ENCODE measurements around the gene CBY2.
A peak's percentile ranks its signal among the peaks of the same experiment; 100 is the strongest.
"Not testable (repeated sequence)": the region's sequence is repeated elsewhere in the genome, so short reads cannot be mapped to it uniquely, and the experiment has no call there.

Gene CBY2

DNA sequence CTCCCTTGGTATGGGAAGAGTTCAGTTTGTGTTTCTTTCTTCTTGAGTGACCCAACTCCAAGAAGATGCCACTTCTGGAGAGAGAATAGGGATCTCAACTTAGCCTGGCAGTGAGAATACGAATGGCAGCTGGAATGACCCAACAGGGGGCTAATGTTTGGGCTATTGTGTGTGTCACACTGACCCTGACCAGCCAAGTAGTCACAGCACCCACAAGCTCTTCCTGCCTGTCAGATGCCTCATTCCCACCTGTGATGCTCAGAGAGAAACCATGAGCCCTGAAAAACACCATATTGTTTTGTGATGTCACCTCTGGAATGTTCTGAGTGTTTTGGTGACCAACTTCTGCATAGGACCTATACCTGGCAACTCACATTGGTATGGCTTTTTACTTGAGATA lies at the start of gene CBY2:
CBY2 (plus strand) TSS at position 233 of the 400 bp plus-strand sequence; CDS start at position 304, 71 bp downstream.
- DNase-seq: no peak

DNA sequence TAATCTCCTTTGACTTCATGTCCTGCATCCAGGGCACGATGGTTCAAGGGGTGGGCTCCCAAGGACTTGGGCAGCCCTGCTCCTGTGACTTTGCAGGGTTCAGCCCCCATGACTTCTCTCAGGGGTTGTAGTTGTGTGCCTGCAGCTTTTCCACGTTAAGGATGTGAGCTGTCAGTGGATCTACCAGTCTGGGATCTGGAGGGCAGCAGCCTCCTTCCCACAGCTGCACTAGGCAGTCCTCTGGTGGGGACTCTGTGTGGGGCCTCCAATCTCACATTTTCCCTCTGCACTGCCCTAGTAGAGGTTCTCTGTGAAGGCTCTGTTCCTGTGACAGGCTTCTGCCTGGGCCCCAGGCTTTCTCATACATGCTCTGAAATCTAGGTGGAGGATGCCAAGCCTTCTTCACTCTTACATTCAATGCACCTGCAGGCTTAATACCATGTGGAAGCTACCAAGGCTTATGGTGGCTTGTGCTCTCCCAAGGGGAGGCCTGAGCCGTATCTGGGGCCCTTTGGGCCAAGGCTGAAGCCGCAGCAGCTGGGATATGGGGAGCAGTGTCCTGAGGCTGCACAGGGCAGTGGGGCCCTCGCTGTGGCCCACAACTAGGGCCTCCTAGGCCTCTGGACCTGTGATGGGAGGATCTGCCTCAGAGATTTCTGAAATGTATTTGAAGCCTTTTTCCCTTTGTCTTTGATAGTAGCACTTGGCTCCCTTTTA lies 47.3 kb upstream of the CBY2 start:
- no peak for DNase-seq

GRCh38 chr13:45658586-45659235 lies 43.4 kb upstream of the CBY2 start:
- DNase-seq: no peak

DNA sequence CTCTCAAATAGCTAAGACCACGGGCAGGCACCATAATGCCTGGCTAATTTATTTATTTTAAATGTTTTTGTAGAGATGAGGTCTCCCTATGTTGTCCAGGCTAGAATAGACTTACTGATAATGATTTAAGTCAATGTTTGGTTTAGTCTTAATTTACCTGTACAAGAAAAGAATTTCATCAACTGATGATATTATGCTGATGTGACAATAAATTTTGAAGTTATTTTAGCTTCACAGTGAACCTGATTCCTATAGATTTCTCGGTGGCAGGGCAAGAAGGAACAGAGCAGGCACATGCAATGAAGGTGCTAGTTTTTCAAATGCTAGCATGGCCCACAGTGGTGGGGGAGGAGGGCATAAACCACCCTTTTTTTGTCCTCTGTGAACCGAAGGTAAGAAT lies 42.6 kb upstream of the CBY2 start:
- DNase-seq: no peak

DNA sequence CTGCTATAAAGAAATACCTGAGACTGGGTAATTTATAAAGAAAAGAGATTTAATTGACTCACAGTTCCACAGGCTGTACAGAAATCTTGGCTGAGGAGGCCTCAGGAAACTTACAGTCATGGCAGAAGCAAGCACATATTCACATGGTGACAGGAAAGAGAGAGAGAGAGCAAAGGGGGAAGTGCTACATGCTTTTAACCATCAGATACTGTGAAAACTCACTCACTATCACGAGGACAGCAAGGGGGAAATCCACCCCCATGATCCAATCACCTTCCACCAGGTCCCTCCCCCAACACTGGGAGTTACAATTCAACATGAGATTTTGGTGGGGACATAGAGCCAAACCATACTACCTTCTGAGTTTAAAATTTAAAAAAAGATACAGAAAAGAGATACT lies 41.7 kb upstream of the CBY2 start:
- DNase-seq: not testable (repeated sequence)

- DNase-seq: no peak
Measured at GRCh38 chr13:45662162-45662561, 40.0 kb upstream of the CBY2 start.

DNA sequence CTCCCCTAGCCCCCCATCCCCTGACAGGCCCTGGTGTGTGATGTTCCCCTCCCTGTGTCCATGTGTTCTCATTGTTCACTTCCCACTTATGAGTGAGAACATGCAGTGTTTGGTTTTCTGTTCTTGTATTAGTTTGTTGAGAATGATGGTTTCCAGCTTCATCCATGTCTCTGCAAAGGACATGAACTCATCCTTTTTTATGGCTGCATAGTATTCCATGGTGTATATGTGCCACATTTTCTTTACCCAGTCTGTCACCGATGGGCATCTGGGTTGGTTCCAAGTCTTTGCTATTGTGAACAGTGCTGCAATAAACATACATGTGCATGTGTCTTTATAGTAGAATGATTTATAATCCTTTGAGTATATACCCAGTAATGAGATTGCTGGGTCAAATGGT lies 39.2 kb upstream of the CBY2 start:
- DNase-seq: not testable (repeated sequence)

DNA sequence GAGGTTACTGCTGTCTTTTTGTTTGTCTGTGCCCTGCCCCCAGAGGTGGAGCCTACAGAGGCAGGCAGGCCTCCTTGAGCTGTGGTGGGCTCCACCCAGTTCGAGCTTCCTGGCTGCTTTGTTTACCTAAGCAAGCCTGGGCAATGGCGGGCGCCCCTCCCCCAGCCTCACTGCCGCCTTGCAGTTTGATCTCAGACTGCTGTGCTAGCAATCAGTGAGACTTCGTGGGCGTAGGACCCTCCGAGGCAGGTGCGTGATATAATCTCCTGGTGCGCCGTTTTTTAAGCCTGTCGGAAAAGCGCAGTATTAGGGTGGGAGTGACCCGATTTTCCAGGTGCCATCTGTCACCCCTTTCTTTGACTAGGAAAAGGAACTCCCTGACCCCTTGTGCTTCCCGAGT lies 32.5 kb upstream of the CBY2 start:
- peak; percentile 14 for DNase-seq

DNA sequence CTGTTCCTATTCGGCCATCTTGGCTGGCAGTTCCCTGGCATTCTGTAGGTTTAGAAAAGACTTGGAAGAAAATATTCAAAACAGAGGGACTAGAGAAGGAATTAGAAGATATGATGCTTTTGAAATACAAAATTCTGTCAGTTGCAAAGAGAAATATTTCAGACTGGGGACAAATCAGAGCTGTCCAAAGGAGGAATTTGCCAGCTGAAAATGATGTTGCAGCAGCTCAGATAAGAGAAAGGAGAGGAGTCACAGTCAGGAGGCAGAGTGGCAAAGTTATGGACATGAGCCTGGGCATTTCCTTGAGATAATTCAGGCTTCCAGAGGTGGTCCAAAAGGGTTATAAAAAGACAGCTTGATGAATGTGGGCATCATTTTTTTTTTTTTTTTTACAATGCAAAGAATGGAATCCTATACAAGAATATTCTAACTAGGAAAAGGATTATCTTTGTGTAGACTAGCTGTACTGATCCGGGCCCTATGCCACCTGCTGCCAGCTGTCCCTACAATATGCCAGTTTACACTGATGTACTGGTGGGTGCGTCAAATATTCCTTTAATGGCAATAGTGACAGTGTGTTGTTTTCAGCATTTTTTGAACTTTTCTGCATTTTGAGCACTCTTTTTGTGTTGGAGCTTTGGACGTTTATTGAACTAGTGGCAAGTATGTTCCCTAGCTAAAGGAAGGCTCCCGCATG lies 31.8 kb upstream of the CBY2 start:
- DNase-seq: peak; percentile 61

DNA sequence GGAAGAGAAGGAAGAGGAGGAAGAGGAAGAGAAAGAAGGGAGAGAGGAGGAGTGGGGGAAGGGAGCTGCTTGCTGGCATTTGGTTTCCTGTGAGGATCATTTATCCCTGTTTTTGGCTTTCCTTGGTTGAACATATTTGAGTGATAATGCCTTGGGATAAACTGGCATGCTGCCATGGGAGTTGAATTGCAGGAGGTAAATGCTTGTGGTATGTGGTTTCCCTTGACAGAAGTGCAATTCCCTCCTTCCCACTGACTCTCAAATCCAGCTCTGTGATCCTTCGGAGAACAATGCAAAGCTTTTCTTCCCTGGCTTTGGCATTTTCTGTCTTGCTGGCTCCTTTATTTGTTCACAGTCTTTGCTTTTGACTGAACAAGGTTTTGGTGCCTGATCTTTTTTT lies 27.2 kb upstream of the CBY2 start:
- DNase-seq: peak; percentile 42

GRCh38 chr13:45678282-45678681 lies 23.8 kb upstream of the CBY2 start:
- DNase-seq: peak; percentile 12

DNA sequence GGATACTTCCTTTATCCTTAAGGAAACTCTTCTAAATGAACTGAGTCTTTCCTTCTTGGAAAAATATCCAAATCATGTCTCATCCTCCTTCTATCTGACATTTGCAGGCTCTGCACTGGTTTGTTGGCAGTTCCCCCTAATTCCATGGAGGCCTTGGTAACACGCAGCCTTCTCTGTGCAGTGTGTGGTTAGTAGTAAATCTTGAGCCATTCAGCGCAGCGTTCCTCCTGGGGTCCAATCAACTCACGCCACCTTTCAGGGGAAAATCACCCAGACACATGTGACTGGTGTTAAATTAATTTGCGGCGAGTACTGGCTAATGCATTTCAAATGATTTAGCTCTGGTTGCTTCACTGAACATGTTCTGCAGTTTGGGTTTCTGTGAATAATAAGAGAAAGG lies 21.0 kb upstream of the CBY2 start:
- no peak for DNase-seq

DNA sequence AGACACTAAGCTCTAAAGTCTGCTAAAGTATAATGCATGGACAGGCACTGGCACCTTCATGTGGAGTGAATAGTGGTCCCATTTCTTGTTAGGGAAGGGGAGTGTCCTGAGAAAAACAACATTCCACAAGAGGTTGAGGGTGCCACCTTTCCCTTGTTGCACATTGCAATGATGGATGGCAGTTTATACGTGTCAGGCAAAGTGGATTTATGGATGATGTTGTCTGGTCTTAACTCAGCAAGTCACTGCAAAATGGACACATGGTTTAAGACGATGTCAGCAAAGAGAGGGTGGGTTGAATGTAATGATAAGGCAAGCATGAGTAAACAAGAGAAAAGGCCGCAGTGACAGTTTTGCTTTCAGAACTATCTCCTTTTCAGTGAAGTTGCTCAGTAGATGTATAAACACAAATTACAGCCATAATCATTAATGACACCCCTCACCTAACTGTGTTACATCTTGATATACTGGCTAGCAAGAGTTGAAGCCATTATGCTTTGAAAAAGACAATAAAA lies 19.6 kb upstream of the CBY2 start:
- no peak for DNase-seq

GRCh38 chr13:45683701-45684100 lies 18.4 kb upstream of the CBY2 start:
- DNase-seq: no peak

DNA sequence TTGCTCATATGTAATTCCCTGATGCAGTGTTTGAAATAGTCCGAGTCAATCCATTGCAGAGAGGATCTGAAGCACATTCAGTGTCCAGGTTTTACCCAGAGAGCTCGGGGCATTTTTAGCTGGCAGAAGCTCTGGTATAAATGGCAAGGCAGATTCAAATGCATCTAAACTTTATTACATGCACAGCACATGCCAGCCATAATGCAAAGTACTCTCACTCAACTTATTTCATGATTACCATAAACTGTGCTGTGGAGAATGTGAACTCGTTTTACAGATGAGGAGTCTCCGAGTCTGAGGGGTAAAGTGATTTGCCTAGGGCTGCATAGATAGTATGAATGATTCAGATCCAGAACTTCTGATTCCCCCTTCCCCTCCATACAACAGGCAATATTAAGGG lies 13.5 kb upstream of the CBY2 start:
- DNase-seq: no peak

- DNase-seq: no peak
Measured at GRCh38 chr13:45690636-45691035, 11.5 kb upstream of the CBY2 start.

DNA sequence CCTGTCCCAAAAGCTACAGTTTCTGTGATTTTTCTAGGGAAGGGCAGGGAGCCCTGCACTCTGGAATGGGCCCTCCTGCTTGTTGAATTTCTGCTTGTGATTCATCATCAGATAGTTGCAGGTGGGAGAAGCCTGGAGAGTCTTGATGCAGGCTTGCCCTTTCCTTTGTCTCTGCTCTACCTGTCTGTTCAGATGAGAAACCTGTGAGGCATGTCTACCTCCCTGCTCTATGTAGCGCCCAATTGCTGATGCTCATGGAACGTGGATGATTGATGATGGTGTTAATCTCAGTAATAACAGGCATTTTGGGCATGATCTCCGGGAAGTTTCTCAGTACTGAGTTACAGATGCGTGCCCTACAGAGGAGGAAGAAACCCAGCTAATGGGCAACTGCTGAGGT lies 10.9 kb upstream of the CBY2 start:
- no peak for DNase-seq

- no peak for DNase-seq
Measured at GRCh38 chr13:45691667-45692066, 10.5 kb upstream of the CBY2 start.

DNA sequence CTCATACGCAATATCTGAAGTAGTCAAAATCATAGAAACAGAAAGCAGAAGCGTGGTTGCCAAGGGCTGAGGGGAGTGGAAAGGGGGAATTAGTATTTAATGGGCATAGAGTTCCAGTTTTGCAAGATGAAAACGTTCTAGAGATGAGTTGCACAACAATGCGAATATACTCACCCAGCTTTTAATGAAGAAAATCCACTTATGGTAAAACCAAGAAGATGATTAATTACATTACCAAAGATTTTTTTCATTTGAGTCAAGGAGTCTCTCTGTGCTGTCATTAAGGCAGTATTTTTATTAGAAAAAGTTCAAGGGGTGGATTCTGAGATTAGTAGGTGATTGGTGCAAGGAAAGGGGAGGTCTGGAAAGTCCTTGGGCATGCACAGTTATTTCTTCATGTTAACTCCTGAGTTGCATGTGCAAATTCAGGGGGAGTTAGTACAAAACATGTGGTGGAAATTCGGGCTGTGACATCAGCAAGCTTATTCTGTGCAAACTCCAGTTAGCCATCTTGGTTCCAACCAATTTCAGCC lies 6.9 kb upstream of the CBY2 start:
- no peak for DNase-seq

GRCh38 chr13:45696610-45697226 lies 5.4 kb upstream of the CBY2 start:
- no peak for DNase-seq

GRCh38 chr13:45700971-45701900 lies 884 bp upstream of the CBY2 start:
- DNase-seq: no peak

DNA sequence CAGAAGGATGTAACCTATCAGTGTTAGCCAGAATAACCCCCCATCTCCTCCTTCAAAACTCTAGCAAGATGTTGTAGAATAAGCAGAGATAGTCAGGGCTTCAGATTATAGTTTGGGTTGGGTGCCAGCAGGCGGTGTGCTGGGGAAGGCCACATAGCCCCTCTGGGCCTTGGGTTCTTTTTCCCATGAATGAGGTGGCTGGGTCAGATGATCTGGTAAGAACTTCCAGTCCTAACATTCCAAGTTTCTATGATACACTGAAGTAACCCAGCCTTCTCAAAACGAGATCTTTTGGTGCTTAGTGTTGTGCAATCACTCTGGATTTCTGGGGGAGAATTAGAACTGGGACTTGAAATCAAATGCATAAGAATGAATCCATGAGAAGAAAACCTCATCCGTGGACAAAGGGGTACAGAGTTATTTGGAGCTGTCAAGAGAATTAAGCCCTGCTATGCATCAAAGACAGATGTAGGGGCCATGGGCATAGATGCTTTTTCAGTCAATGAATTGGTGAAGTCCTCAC lies 810 bp downstream of the CBY2 start:
- DNase-seq: no peak

Measured in NCI-H2171 treated with DMSO at 0.1 percent for 48 hours (cell line).